NCI-H2171 (cell line): ENCODE data around the gene TMEM217.

ENCODE experiments used
- DNase-seq: peaks from one replicate; lab custom pipeline; 2025; lab: John Stamatoyannopoulos, UW

The TMEM217 gene

DNA sequence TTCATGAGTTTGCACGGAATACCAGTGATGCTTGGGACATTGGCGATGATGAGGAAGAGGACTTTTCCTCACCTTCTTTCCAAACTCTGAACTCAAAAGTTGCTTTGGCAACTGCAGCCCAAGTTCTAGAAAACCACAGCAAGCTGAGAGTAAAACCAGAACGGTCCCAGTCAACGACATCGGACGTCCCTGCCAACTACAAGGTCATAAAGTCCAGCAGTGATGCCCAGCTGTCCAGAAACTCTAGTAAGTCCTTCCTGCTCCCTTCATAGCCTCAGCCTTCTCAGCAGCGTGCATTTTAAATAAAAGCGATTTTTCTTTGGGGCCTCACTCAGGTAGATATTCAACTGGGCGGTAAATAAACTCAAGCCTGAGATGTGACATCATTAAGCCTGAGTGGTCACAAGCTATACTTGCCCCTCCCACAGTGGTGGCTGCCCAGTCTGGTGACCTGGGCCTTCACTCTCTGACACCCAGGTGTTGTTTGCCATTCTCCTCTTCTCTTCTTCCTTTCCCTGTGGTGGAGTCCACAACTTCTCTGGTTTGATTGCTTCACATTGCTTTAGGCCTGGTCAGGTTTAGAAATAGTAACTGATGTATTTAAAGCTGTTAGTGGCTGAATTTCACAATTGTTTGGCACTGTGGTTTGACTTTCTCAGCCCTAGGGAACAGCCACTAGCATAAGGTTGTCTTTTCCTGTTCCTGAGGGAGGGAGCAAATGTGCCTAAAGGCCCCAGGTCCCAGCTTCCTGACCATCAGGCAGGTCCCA is 21.6 kb upstream of the TMEM217 start:
- no peak for DNase-seq

DNA sequence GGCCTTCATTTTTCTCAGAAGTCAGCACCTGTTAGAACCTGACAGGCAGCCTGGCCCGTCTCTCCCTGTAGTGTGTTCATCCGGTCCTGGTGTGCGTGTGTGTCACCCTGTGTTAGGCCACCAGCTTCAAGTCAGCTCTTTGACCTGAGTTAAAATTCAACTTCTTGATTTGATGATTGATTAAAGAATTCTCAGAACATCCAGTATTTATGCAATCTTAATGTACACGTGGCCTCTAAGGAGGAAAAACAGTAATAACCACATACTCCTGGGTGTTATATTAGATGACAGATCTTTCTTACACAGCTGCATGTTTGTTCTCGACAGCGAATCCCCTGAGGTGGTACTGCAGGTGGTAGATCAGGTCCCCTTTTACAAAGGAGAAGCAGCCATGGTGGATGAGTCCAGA is 19.1 kb upstream of the TMEM217 start:
- no peak for DNase-seq

DNA sequence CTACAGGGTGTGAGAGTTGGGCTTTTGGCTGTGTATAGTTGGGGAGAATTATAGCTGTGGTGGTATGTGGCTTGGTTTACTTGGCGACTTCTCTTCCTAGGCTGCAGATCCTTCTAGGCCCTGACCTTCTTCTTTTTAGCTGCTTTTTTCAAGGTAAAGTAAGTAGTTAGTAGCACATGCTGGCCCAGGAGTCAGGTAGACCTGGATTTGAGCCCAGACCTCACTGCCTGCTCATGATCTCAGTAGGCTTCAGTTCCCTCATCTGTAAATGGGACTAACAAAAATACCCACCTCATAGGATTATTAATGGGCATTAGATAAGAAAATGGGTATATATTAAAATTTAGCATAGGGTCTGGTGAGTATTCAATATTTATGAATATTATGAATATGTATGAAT is 17.4 kb upstream of the TMEM217 start:
- no peak for DNase-seq

DNA sequence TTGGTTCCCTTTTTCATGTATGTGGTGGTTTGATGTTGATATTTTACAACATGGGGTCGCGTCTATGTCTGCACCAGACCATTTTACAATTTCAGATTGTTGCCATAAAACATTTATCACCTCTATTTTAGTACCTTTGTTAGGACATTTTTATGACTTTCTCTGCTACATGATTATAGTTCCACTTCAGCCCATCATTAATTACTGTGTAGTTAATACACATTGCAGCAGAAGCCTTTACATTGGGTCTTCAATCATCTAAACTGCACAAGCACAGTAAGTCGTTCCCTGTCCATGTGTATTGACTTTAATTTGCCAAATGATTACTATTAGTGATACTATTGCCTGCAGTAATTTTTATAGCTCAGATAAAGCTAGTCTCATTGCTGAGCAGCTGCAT is 15.7 kb upstream of the TMEM217 start:
- no peak for DNase-seq

DNA sequence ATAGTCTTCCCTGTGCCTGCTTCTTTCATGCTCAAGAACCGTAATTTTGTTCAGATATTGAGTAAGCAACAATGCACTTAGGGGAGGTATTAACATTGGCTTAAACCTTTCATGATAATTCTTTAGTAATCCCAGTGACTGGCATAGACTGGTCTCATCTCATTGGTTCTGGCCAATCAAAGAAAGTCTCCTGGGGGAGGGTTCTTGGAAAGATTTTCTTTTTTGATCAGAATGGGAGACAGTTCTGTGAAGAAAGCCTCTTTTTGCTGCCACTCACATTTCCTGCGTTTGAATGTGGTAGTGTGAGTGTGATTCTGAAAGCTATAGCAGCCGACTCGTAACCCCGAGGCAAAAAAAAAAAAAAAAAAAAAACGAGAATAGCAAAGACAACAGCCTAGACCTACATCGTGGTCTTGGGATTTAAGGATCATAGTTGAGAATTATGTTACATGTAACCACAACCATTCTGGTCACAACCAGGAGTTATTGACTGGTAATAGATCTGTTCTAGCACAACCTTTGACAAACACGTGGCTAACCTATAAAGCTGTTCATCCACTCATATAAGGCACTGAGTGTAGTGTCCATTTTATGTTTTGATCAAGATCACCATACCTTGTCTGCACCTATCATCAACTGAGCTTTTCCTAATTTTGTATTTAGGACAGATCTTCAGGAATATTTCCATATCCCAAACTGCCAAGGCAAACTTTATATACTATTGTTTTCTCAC is 15.1 kb upstream of the TMEM217 start:
- DNase-seq, result no peak

DNA sequence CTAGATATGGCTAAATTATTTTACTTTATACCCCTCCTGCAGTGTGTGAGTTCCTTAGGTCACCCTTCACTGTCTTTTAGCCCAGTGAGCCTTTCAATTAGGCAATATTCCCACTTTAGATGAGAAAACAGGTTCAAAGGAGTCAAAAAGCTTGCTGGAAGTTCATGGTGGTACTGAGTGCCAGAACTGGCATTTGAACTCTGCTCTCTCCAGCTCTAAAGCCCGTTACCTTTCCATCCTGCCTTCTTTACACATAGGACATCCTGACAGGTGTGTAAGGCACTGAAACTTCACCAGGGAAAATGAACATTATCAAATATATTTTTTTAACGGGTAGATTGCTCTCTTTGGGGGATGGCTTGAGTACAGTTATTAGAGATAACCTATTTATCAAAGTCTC is 11.2 kb upstream of the TMEM217 start:
- no peak for DNase-seq

DNA sequence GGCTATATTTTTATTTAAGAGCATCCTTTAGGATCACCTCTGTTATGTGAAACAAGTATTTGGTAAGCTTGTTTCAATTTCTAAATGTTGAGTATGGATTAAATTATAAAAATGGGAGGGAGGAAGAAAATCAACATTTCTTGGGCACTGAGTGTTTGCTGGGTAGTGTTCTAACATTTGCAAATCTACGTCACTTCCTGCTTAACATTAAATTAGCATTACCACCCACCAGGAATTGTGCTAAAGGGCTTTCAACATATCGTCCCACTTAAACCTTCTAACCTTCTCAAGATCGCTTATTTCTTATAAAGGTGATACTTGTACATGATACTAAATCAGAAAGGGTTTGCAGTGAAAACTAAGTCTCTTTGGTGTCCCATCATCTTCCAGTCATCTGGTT is 7.9 kb upstream of the TMEM217 start:
- DNase-seq, result no peak

DNA sequence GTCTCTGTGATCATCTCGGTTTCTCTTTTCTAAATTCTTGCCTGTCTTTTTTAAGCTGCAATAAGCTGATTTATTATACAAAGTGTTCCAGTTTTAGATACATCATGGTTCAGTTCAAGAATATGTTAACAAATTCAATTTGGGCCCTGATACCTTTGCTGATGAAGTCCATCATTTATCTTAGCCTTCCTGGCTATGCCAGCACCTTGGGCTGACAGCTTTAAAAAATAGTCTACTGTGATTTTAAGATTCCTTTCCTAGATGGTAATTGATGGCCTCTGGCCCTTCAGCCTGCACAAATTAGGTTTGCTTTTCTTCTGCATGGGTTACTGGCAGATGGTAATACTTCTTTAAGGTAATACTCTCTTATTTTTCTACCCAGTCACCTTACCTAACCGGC is 7.1 kb upstream of the TMEM217 start:
- no peak for DNase-seq

DNA sequence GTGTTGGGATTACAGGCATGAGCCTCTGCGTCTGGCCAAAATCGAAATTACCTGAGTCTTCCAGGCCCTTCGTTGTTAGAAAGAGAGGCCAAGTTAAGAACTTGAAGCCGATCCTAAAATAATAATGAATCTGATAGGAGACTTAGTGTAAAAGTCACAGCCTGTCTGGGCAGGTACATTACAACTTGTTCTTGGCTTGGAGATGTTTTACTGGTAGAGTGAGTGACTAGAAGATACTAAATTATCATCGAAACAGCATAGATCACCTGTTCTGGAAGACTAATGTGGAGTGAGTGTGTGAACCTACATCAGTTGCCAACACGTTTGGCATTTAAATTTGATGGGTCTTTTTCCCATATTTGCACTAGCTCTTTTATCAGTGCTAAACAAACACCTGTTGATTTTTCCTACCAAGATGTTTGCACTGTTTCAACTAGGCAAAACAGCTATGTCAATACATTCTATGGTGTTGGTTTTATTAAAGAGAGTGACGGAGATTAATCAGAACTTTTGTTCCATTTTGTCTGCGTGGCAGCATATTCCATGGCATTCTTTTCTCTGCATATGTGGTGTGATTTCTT is 4.6 kb upstream of the TMEM217 start:
- no peak for DNase-seq

DNA sequence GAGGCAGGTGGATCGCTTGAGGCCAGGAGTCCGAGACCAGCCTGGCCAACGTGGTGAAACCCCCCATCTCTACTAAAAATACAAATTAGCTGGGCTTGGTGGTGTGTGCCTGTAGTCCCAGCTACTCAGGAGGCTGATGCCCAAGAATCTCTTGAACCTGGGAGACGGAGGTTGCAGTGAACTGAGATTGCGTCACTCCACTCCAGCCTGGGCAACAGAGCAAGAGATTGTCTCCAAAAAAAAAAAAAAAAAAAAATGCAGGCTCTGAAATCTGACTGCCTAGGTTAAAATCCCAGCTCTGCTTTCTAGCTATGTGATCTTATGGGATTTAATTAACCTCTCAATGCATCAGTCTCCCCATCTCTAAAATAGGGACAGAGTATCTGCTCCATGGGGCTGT is 3.3 kb upstream of the TMEM217 start:
- DNase-seq, result no peak

DNA sequence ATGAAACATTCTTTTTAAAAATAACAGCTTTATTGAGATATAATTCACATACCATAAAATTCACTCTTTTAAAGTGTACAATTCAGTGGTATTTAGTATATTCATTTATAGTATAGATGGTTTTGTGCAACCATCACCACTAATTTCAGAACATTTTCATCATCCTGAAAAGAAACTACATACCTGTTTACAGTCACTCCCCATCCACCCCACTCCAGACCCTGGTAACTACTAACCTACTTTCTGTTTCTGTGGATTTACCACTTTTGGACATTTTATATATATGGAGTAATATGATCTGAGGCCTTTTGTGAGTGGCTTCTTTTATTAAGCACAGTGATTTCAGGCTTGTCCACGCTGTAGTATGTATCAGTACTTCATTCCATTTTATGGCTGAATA is 2.5 kb upstream of the TMEM217 start:
- no peak for DNase-seq

DNA sequence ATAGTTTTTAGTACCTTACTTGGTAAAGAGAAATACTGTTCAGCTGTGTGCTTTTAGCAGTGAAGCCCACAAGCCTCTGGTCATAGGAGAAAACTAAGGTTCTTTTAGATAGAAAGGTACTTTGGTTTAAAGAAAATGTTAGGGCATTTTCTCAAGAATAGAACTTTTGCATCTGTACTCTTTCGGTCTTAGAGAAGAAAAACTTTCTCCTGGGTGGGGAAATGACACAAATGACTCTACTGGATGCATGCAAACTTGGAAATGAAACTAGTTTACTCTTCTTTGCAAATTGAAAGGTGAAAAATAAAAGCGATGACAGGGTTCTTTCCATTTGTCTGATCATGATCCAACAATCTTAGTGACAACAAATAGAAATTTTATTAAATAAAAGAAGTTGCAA is 2.1 kb upstream of the TMEM217 start:
- no peak for DNase-seq

DNA sequence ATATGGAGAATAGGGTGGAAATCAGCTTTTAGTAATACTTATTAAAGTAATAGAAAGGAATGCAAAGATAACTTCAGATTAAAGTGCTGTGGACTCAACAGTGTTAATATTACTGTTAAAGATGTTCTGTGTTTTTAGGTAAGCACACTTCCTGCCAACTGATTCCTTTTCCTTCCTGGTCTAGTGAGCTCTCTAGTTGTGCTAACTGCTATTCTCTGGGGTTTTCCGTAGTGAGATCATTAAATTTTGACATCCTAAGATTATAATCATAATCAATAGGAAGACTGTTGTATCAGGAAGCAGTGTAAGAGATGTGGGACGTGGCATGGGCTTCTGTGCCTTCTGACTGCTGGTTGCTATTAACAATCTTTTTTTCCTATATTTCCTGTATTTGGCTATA is 1.2 kb upstream of the TMEM217 start:
- no peak for DNase-seq

DNA sequence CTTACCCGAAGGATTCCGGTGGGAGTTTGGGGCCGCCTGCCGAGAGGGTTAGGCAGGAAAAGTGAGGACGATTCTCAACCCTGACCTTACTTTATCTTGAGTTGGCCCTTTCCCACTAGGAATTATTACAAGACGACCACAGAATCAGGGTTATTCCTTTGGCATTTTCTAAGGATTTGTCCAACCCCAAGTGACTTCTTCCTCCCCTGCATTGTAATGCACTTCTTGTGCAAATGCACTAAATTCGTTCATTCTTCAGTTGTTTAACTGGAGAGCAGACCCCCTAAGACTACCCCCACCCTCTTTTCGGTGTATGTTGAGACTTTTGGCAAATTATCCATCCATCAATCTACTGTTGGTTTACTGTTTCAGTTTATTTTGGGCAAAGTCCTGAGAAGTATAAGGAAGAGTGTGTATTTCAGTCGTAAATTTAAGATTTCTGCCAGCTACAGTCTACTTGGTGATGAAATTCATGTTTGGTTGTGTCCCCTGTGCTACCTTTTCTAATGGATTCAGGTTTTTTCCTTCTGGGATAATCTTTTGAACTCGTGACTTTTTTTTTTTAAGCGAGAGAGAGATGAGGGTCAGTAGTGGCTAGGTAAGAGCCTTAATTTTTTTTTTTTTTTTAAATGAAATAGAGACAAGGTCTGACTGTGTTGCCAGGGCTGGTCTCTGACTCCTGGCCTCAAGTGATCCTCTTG is 611 bp upstream of the TMEM217 start:
- DNase-seq, result no peak

DNA sequence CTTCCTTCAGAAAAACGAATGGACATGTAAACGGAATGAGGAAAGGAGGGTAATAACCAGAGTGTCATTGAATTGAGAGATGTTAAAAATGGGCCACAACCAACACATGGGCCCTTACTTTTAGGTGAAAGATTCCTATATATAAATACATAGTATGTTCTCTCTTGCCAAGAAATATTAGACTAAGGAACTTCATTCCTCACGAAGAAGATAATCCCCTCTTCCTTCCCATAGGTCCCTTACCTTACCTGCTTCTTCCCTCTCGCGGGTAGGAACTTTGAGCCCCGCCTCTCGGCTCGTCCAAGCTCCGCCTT is 667 bp downstream of the TMEM217 start:
- DNase-seq, result no peak

DNA sequence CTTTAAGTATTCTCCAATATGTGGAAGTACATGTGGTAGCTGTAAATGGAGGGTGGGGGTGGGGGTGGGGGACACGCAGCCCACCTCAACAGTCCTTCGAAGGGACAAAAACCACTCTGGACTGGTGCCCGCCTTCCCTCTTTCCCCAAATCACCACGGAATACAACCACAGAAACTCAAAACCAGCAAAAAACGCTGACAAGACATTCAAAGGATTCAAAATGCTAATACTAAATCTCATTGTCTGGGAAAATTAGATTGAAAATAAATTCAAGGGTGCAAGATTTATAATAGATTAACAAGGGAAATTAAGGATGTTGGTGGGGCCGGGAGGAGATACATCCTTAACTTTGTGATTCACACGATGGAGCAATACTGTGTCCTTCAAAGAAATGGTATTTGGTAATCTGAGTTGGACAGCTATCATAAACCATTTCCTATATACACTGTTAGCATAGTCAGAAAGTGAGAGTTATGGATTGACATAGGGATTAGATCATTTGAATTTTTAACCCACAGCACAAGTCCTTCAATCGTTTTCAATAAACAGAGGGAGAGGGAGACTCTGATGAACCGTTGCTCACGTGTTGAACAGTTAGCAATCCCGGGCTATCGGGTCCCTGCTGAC is 1.1 kb downstream of the TMEM217 start:
- DNase-seq, result no peak

DNA sequence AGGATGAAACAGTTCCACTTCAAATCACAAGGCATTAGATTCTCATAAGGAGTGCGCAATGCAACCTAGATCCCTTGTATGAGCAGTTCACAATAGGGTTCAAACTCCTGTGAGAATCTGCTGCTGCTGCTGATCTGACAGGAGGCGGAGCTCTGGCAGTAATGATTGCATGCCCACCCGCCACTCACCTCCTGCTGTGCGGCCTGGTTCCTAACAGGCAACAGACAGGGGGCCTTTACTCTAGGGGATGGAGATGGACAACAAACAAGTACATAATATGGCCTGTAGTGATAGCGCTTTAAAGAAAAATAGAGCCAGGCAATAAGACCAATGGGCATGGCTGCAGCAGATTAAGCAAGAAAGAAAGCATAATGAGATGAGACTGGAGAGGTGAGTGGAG is 3.1 kb downstream of the TMEM217 start:
- DNase-seq, result no peak

DNA sequence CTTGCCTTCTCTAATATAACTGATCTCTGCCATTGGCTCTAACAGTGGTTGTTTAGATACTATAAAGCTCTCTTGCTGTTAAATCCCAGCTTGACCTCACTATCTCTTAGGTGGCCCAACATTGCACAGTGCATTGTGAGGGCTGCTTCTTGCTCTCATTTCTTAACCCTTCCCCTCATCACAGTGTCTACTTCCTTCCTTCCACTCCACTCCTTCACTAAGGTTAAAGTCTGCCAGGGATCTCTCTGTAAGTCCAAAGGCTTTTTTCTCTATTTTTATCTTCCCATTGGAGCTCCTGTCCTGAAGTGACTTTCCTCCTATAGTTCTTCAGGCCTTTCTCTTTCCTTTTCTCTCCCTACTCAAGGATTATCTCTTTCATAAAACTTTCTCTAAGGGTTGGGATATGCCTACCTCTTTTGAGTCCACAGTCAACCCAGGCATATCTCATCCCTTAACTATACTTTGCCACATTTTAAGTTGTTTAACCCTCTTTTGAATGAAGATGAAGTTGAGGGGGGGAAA is 4.4 kb downstream of the TMEM217 start:
- no peak for DNase-seq

DNA sequence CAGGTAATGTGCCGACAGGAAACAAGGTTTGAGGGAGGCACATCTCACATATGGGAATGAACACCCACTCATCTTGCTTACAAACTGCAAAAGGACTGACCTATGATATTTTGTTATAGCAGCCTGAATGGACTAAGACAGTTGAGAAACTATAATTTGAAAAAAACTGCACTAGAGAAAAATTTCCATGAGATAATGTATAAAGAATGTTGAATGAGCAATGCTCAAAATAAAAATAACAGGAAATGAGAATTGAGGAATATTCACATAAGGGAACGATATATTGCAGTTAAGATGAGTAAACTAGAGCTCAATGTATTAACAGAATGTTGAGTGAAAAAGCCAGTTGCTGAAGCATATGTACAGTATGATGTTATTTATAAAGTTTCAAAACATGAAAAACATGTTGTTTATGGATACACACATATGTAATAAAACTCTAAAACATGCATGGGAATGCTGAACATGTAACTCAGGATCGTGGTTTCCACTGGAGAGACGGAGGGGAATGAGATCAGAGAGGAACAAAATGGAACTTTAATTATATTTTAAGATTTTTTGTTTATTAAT is 6.6 kb downstream of the TMEM217 start:
- no peak for DNase-seq

DNA sequence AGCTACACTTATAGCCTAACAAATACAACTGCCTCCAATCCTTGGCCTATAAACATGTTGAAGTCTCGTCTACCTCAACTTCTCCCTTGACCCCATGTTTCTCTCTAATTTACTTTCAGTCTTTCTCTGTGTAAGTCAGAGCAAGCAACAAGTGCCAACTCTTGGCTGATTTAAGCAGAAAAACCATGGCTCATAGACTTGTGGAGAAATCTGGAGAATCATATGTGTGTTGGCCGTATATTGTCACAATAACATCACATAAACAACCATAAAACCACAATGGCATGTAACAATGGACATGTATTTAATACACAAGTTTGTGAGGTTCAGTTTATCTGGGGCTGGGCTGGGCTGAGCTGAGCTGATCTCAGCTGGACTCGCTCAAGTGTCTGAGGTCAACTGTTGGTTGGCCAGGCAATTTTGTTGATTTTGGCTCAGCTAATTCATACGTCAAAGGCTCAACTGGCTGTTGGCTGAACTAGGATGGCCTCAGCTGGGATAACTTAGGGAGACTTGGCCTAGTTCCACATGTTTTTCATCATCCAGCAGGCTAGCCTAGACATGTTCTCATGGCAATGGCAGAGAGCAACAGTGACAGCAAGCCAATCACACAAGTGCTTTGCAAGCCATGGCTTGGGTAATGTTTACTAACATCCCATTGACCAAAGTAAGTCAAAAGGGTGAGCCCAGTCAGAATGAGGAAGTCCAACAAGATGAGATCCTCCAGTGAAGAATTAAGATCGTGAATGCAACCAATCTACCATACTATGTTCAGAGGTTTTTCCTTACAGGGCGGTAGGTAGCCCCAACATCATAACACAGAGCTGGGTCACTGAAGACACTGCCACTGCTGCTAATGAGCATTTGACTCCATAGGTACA is 13.3 kb downstream of the TMEM217 start:
- DNase-seq, result peak; percentile 32

DNA sequence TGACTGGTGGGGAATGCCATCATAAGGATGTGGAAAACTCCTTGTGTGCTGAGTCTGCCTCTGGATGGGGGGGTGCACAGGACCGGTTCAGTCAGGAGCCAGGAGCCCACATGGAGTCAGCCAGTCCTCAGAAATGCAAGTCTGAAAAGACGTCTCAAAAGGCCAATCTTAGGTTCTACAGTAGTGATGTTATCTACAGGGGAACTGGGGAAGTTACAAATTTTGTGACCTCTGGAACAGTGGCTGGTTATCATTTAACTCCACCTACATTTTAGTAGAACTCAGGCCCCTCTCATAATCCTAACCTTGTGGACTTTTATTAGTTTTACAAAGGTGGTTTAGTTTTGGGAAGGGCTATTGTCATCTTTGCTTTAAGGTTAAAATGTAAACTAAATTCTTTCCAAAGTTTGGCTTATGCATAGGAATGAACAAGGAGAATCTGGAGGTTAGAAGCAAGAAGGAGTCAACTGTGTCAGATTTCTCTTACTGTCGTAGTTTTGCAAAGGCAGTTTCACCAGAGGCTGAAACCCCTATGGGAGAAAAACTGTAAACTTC is 14.1 kb downstream of the TMEM217 start:
- no peak for DNase-seq
